ENCODE data around the gene TEX14. TPM values are rescaled to one million over a fixed set of nuclear protein-coding genes. Genes with fewer than 3 reads are reported as not detected.
"Not testable (repeated sequence)": the region's sequence is repeated elsewhere in the genome, so short reads cannot be mapped to it uniquely, and the experiment has no call there.

TEX14 gene
- total RNA-seq, 4 donors from 2014 or later = 0.11 to 2.3 (median 0.27) TPM

- TF ChIP-seq POLR2A (IDR thresholded peaks at IDR 0.05) (no peak), CTCF (IDR thresholded peaks at IDR 0.05) (no peak)
- no peak for DNase-seq
- Histone ChIP-seq H3K4me1 (no peaks in the 10 kb centered on the region), H3K9me3 (no peaks in the 10 kb centered on the region), H3K27me3 (no peaks in the 10 kb centered on the region), H3K4me3 (replicated peaks in 1 of 3) (no peak overlapping the region), H3K27ac (no peak overlapping the region), H3K36me3 (no peaks in the 10 kb centered on the region)
- intact Hi-C loops (cut with DNase I) = loop anchor here (10.0 kb wide), 1 partner anchor 59 kb away; no protein-coding TSS in a partner anchor
- 84 to 90% methylated on average over 5 of the region's 5 CpGs for WGBS, 2 donors
These were observed 108.4 kb downstream of the TEX14 start for GRCh38 chr17:58583486-58583885.

- H3K9me3 ChIP-seq; H3K4me3 ChIP-seq (replicated peaks in 1 of 3); H3K27ac ChIP-seq; H3K27me3 ChIP-seq; H3K4me1 ChIP-seq; H3K36me3 ChIP-seq; DNase-seq: not testable (repeated sequence)
- intact Hi-C loops (cut with DNase I) = loop anchor here (10.0 kb wide), 1 partner anchor 58 kb away; no protein-coding TSS in a partner anchor
- WGBS, 2 donors = 88 to 93% methylated on average over 7 of the region's 7 CpGs
These were observed 109.1 kb downstream of the TEX14 start for GRCh38 chr17:58582718-58583117.

- Histone ChIP-seq H3K4me3 (replicated peaks in 1 of 3) (no peak overlapping the region), H3K4me1 (no peaks in the 10 kb centered on the region), H3K9me3 (no peaks in the 10 kb centered on the region), H3K27ac (no peak overlapping the region), H3K36me3 (no peaks in the 10 kb centered on the region), H3K27me3 (no peaks in the 10 kb centered on the region)
- 81 to 83% methylated on average over 2 of the region's 2 CpGs for WGBS, 2 donors
- TF ChIP-seq CTCF (IDR thresholded peaks at IDR 0.05) = no peak
- TF ChIP-seq POLR2A (IDR thresholded peaks at IDR 0.05) = no peak
- no peak for DNase-seq
- intact Hi-C loops (cut with DNase I) = loop anchor here (10.0 kb wide), 1 partner anchor 56 kb away; no protein-coding TSS in a partner anchor
These were observed 111.2 kb downstream of the TEX14 start for GRCh38 chr17:58580671-58581070.

- Histone ChIP-seq H3K27me3 (no peaks in the 10 kb centered on the region), H3K4me3 (replicated peaks in 1 of 3) (no peak overlapping the region), H3K27ac (no peak overlapping the region), H3K9me3 (no peaks in the 10 kb centered on the region), H3K4me1 (no peaks in the 10 kb centered on the region), H3K36me3 (no peaks in the 10 kb centered on the region)
- DNase-seq = peak; percentile 24 to 31
- intact Hi-C loops (cut with DNase I) = no loop called here
- TF ChIP-seq CTCF (IDR thresholded peaks at IDR 0.05) = peak in 3 of 6 experiments; percentile 26 to 60 (median 30)
- TF ChIP-seq POLR2A (IDR thresholded peaks at IDR 0.05) = no peak
- WGBS, 2 donors = 13% methylated on average over 7 of the region's 7 CpGs
These were observed 114.1 kb downstream of the TEX14 start for GRCh38 chr17:58577696-58578095.

- TF ChIP-seq POLR2A (IDR thresholded peaks at IDR 0.05) (no peak), CTCF (IDR thresholded peaks at IDR 0.05) (no peak)
- Histone ChIP-seq H3K27ac (no peak overlapping the region), H3K9me3 (no peaks in the 10 kb centered on the region), H3K27me3 (no peaks in the 10 kb centered on the region), H3K36me3 (no peaks in the 10 kb centered on the region), H3K4me3 (replicated peaks in 1 of 3) (no peak overlapping the region), H3K4me1 (no peaks in the 10 kb centered on the region)
- 46 to 51% methylated on average over 3 of the region's 3 CpGs for WGBS, 2 donors
- intact Hi-C loops (cut with DNase I) = no loop called here
- DNase-seq = no peak
These were observed 115.0 kb downstream of the TEX14 start for GRCh38 chr17:58576679-58577367.
